BJ (cell line): Measurements from ENCODE around the gene UIMC1. TPM values are rescaled to one million over a fixed set of nuclear protein-coding genes. Genes with fewer than 3 reads are reported as not detected.

Experiments used
- CTCF ChIA-PET: fragments of 350-600 bp; formaldehyde crosslinking; extraction: SDS; loops from one replicate; lab custom pipeline; 2021; ENCODE audit warnings: antibody characterized with exemption, inconsistent platforms; lab: Yijun Ruan, JAX
- POLR2A ChIA-PET: fragments of 300-600 bp; sonication (Branson Sonifier 250); formaldehyde crosslinking; extraction: SDS; loops from one replicate; lab custom pipeline; 2021; ENCODE audit warnings: antibody characterized with exemption; lab: Charles Lee
- DNase-seq: peaks from one replicate; pipeline ENCODE4 v3.0.0-alpha.2; 2011; ENCODE audit warnings: low read depth
- H3K27me3 ChIP-seq: 2 replicates; pipeline ENCODE4 v1.6.0; 2011; ENCODE audit warnings: low read length; ENCODE audit not compliant: control insufficient read depth, insufficient read depth
- H3K36me3 ChIP-seq: 2 replicates; pipeline ENCODE4 v1.5.1; 2011; ENCODE audit warnings: low read length; ENCODE audit not compliant: control insufficient read depth, insufficient read depth
- H3K4me3 ChIP-seq: 2 replicates; pipeline ENCODE4 v1.5.1; 2011; ENCODE audit warnings: low read depth, mild to moderate bottlenecking, control low read depth, low read length
- CTCF ChIP-seq: IDR thresholded peaks from 2 replicates; pipeline ENCODE4 v1.5.1; 2011; ENCODE audit warnings: low read depth, mild to moderate bottlenecking, control low read depth, inconsistent platforms, low read length, moderate library complexity; ENCODE audit not compliant: insufficient read depth
- polyA plus RNA-seq: library from polyadenylated mRNA; depleted of rRNA; stranded (reverse); fragments of >200 nt; gene quantifications from 2 replicates; pipeline ENCODE4 v1.2.3, GENCODE V29; 2011

UIMC1 gene
- polyA plus RNA-seq, 1 experiment = 14.1 TPM

GRCh38 chr5:176866707-176867310, 139.8 kb downstream of the UIMC1 start:
- Histone ChIP-seq H3K4me3 (no peak overlapping the region), H3K27me3 (peaks cover 30% of the 10 kb centered on the region), H3K36me3 (no peaks in the 10 kb centered on the region)
- ChIA-PET CTCF (interaction anchor here (1.0 to 1.6 kb wide), 3 partner anchors 9 to 206 kb away, joined by 3 read pairs; no protein-coding TSS in a partner anchor), POLR2A (no interaction called here)
- DNase-seq = no peak
- TF ChIP-seq CTCF = no peak

GRCh38 chr5:176865964-176866363, 140.6 kb downstream of the UIMC1 start:
- no peak for DNase-seq
- TF ChIP-seq CTCF = no peak
- no peak overlapping the region for H3K4me3 ChIP-seq
- peaks cover 30% of the 10 kb centered on the region for H3K27me3 ChIP-seq
- H3K36me3 ChIP-seq = no peaks in the 10 kb centered on the region
- ChIA-PET CTCF (interaction anchor here (1.6 kb wide), 1 partner anchor 205 kb away, joined by 3 read pairs; no protein-coding TSS in a partner anchor), POLR2A (no interaction called here)

- POLR2A ChIA-PET = no interaction called here
- peaks cover 30% of the 10 kb centered on the region for H3K27me3 ChIP-seq
- CTCF ChIA-PET = interaction anchor here (1.2 kb wide), 1 partner anchor 18 kb away, joined by 3 read pairs; no protein-coding TSS in a partner anchor
Observed at GRCh38 chr5:176864755-176865154, 141.8 kb downstream of the UIMC1 start.

DNA sequence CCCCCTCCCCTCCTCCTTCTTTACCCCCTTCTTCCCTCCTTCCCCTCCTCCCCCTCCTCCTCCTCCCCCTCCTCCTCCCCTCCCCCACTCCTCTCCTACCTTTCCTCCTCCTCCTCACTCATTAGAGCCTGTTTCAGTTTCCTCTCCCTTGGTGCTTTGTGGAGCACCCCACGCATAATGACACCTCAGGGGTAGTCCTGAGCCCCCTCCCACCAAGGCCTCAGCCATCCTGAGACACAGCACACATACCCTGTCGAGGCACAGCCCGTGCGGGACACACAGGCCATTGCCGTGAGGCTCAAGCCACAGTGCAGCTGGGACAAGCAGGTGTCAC, 142.8 kb downstream of the UIMC1 start:
- no peak overlapping the region for H3K4me3 ChIP-seq
- CTCF ChIA-PET = interaction anchor here (1.2 kb wide), 1 partner anchor 19 kb away, joined by 3 read pairs; no protein-coding TSS in a partner anchor
- no peak for TF ChIP-seq CTCF
- POLR2A ChIA-PET = no interaction called here
- H3K27me3 ChIP-seq = peaks cover 30% of the 10 kb centered on the region
- no peaks in the 10 kb centered on the region for H3K36me3 ChIP-seq
- no peak for DNase-seq

More at GRCh38 chr5:176864755-176865154, 141.8 kb downstream of the UIMC1 start:
- TF ChIP-seq CTCF = no peak
- DNase-seq = no peak
- Histone ChIP-seq H3K4me3 (no peak overlapping the region), H3K36me3 (no peaks in the 10 kb centered on the region)

DNA sequence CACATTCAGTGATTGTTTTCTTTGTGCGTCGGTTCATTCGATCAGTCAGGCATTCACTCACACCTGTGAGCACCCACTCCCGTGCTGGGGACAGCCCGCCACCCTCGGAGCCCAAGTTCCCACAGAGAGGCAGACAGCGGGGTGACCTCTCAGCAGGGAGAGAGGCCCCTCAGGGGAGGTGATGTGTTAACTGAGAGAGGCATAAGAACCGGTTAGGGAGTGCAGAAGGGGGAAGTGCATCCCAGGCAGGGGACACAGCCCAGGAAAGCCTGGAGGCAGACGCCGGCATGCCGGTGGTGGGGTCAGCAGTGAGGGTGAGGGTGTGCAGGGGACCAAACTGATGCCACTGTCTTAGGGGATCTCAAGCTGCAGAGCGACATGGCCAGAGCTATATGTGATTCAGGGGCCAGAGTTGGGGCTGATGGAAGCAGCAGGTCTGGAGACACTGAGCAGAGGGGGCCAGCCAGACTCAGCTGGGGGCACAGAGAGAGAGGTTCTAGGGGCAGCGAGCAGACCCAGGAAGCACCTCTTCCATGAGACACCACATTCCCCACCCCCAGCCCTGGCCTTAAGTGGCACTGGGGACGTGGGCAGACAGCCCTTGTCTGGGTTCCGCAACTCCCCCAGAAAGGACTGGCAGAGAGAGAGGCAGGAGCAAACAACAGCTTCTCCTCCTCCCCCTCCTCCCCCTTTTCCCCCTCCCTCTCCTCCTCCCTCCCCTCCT, 143.4 kb downstream of the UIMC1 start:
- no peak for DNase-seq
- TF ChIP-seq CTCF = no peak
- H3K4me3 ChIP-seq = no peak overlapping the region
- POLR2A ChIA-PET = no interaction called here
- no peaks in the 10 kb centered on the region for H3K36me3 ChIP-seq
- H3K27me3 ChIP-seq = peaks cover 30% of the 10 kb centered on the region
- CTCF ChIA-PET = interaction anchor here (1.2 kb wide), 1 partner anchor 19 kb away, joined by 3 read pairs; no protein-coding TSS in a partner anchor
